Spleen (tissue), 7 donors: ENCODE data around the gene WFDC6.

Experiments
- CTCF ChIP-seq, 11 experiments: fragments of 200-600 bp in 7 of 11; fragments of 450-650 bp in 4 of 11; sonication (generic) in 4 of 11; IDR thresholded peaks in 8 of 11; conservative IDR thresholded peaks in 3 of 11; 1 replicate in 7 of 11; 2 replicates in 4 of 11; pipeline versions ENCODE4 v1.4.0 to v1.8.0; 2016 to 2021; ENCODE audit warnings: antibody characterized with exemption in 11 of 11, inconsistent platforms in 4 of 11, mild to moderate bottlenecking in 1 of 11
- POLR2A ChIP-seq, 3 donors: fragments of 450-650 bp; IDR thresholded peaks; one replicate each; pipeline ENCODE4 v1.5.1; 2017; ENCODE audit warnings: antibody characterized with exemption in 3 of 3, mild to moderate bottlenecking in 1 of 3
- donor health status: DM: no; HTN: no; CAD: no; lungs with moderate emphysema.
- donor health status: DM: no; HTN: no; CAD: no.
- donor health status: DM: no; HTN: no; CAD: no.

GRCh38 chr20:45578231-45578630 is 38.9 kb upstream of the WFDC6 start:
- TF ChIP-seq CTCF (IDR thresholded peaks at IDR 0.05 in 8 of 11, conservative IDR thresholded peaks at IDR 0.05 in 3 of 11) (no peak), POLR2A (IDR thresholded peaks at IDR 0.05) (no peak)
